ENCODE measurements around the gene GPR162. TPM values are rescaled to one million over a fixed set of nuclear protein-coding genes. Genes with fewer than 3 reads are reported as not detected.
A peak's percentile ranks its signal among the peaks of the same experiment; 100 is the strongest.

Gene GPR162
- total RNA-seq, 2 experiments from 2014 or later = not detected

- peaks cover 11% of the 10 kb centered on the region for H3K36me3 ChIP-seq (ENCODE audit: insufficient read depth, low read length)
- no peak for DNase-seq (ENCODE audit: low spot score)
- CTCF ChIA-PET (ENCODE audit: unreplicated experiment) = interaction anchor here (0.9 to 2.6 kb wide), 6 partner anchors 10 to 129 kb away, joined by 4 to 8 read pairs (median 6); partner anchors contain the start of genes MLF2 and SPSB2
- peak overlapping the region; percentile 57 for H3K4me3 ChIP-seq (ENCODE audit: low read depth, low read length, poor library complexity, severe bottlenecking)
- POLR2A ChIA-PET = interaction anchor here (0.5 to 4.4 kb wide), 16 partner anchors 8 to 306 kb away, joined by 3 to 101 read pairs (median 5); partner anchors contain the start of genes CDCA3, COPS7A, GAPDH and LRRC23
- H3K9me2 ChIP-seq (ENCODE audit: insufficient read depth, low read length) = no peaks in the 10 kb centered on the region
- intact Hi-C loops (cut with micrococcal nuclease; ENCODE audit: unreplicated experiment) = loop anchor here (1.0 kb wide), 1 partner anchor 28 kb away; no protein-coding TSS in a partner anchor
- peaks cover 55% of the 10 kb centered on the region for H3K4me1 ChIP-seq (ENCODE audit: insufficient read depth, low read length, poor library complexity, severe bottlenecking)
- H3K79me2 ChIP-seq (ENCODE audit: insufficient read depth, low read depth, low read length) = no peaks in the 10 kb centered on the region
- peak overlapping the region; percentile 81 for H3K4me2 ChIP-seq (ENCODE audit: low read length)
- no peak overlapping the region for H2AFZ ChIP-seq (ENCODE audit: low read length)
- TF ChIP-seq EZH2phosphoT487 (IDR thresholded peaks at IDR 0.05; ENCODE audit: borderline replicate concordance, low read depth, low read length) = no peak
- TF ChIP-seq, protein P1, sequence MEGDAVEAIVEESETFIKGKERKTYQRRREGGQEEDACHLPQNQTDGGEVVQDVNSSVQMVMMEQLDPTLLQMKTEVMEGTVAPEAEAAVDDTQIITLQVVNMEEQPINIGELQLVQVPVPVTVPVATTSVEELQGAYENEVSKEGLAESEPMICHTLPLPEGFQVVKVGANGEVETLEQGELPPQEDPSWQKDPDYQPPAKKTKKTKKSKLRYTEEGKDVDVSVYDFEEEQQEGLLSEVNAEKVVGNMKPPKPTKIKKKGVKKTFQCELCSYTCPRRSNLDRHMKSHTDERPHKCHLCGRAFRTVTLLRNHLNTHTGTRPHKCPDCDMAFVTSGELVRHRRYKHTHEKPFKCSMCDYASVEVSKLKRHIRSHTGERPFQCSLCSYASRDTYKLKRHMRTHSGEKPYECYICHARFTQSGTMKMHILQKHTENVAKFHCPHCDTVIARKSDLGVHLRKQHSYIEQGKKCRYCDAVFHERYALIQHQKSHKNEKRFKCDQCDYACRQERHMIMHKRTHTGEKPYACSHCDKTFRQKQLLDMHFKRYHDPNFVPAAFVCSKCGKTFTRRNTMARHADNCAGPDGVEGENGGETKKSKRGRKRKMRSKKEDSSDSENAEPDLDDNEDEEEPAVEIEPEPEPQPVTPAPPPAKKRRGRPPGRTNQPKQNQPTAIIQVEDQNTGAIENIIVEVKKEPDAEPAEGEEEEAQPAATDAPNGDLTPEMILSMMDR (conservative IDR thresholded peaks at IDR 0.05; ENCODE audit: low read length) = no peak
- BruUV-seq (replicated peaks) = no TSS peak
- H3K27ac ChIP-seq (ENCODE audit: low read depth, low read length, poor library complexity, severe bottlenecking) = peak overlapping the region; percentile 92
- H3K9me3 ChIP-seq (ENCODE audit: low read length) = no peaks in the 10 kb centered on the region
- H4K20me1 ChIP-seq (ENCODE audit: insufficient read depth, low read length) = no peaks in the 10 kb centered on the region
Observed at GRCh38 chr12:6840330-6840729, 18.7 kb downstream of the GPR162 start.

DNA sequence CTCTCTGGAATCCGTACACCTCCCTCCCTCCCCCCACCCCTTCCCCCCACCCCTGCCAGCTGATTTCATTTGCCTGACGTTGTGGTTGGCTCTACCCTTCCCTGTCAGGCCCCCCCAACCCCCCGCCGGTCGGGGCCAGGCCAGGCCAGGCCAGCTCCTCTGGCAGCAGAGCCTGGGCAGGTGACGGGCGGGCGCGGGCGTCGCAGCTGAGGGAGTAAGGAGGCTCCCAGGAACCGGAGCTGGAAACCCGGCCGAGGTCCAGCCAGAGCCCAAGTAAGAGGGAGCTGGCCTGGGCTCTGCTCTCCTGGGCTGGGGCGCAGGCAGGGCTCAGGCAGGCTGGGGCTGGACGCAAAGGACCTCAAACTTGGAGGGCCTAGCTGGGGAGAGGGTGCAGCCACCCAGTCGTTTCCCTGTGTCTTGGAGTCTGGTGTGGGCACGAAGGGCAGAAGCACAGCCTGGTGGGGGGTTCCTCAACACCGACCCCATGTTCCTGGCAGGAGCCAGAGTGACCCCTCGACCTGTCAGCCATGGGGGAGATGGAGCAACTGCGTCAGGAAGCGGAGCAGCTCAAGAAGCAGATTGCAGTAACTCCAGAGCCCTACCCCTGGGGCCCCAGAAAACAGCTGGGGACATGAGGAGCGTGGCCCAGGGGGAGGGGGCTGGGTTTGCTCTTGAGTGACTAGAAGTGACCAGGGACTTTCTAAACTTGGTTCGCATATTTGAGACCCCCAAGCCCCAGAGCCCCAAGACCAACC is 19.3 kb downstream of the GPR162 start, which contains the start of gene GNB3:
Gene GNB3 (plus strand): TSS at position 165 of the 755 bp plus-strand sequence. CDS start 363 bp downstream, at position 528.
- Histone ChIP-seq H3K27ac (ENCODE audit: low read depth, low read length, poor library complexity, severe bottlenecking) (peak within 1 kb of the TSS; percentile 92), H3K4me2 (ENCODE audit: low read length) (peak within 1 kb of the TSS; percentile 81), H4K20me1 (ENCODE audit: insufficient read depth, low read length) (no peaks in the 10 kb centered on the region), H3K36me3 (ENCODE audit: insufficient read depth, low read length) (peaks cover 15% of the 10 kb centered on the region), H3K4me1 (ENCODE audit: insufficient read depth, low read length, poor library complexity, severe bottlenecking) (peaks cover 55% of the 10 kb centered on the region), H2AFZ (ENCODE audit: low read length) (no peak within 1 kb of the TSS), H3K9me2 (ENCODE audit: insufficient read depth, low read length) (no peaks in the 10 kb centered on the region), H3K79me2 (ENCODE audit: insufficient read depth, low read depth, low read length) (no peaks in the 10 kb centered on the region), H3K9me3 (ENCODE audit: low read length) (no peaks in the 10 kb centered on the region), H3K4me3 (ENCODE audit: low read depth, low read length, poor library complexity, severe bottlenecking) (peak within 1 kb of the TSS; percentile 57)
- peak; percentile 39 for DNase-seq (ENCODE audit: low spot score)
- no peak for TF ChIP-seq EZH2phosphoT487 (IDR thresholded peaks at IDR 0.05; ENCODE audit: borderline replicate concordance, low read depth, low read length)
- TF ChIP-seq, protein P1 (conservative IDR thresholded peaks at IDR 0.05; ENCODE audit: low read length) = no peak
- intact Hi-C loops (cut with micrococcal nuclease; ENCODE audit: unreplicated experiment) = loop anchor here (1.0 kb wide), 1 partner anchor 27 kb away; no protein-coding TSS in a partner anchor
- ChIA-PET CTCF (ENCODE audit: unreplicated experiment) (interaction anchor here (1.1 to 3.2 kb wide), 4 partner anchors 11 to 88 kb away, joined by 5 to 14 read pairs (median 8); partner anchors contain the start of genes CDCA3, MLF2, SPSB2 and USP5), POLR2A (interaction anchor here (0.6 to 4.4 kb wide), 11 partner anchors 7 to 307 kb away, joined by 3 to 101 read pairs (median 6); partner anchors contain the start of genes CDCA3, COPS7A, GAPDH and LRRC23)
- no TSS peak for BruUV-seq (replicated peaks)
